Measurements from ENCODE around the gene SMIM14. TPM values are rescaled to one million over a fixed set of nuclear protein-coding genes. Genes with fewer than 3 reads are reported as not detected.
"Not testable (repeated sequence)": the region's sequence is repeated elsewhere in the genome, so short reads cannot be mapped to it uniquely, and the experiment has no call there.

Gene SMIM14
- total RNA-seq, 1 donor from 2014 or later = 43.1 TPM

GRCh38 chr4:39533541-39533940 is 105.1 kb downstream of the SMIM14 start:
- DNase-seq (ENCODE audit: low spot score) = no peak

- not testable (repeated sequence) for DNase-seq (ENCODE audit: low spot score)
Measured at GRCh38 chr4:39532237-39532636, 106.4 kb downstream of the SMIM14 start.

- DNase-seq (ENCODE audit: low spot score) = no peak
Measured at GRCh38 chr4:39530682-39531081, 108.0 kb downstream of the SMIM14 start.

- no peak for DNase-seq (ENCODE audit: low spot score)
Measured at GRCh38 chr4:39529534-39529933, 109.1 kb downstream of the SMIM14 start.

GRCh38 chr4:39528061-39528465 is 110.6 kb downstream of the SMIM14 start:
- DNase-seq (ENCODE audit: low spot score) = no peak

GRCh38 chr4:39527296-39528060 is 111.2 kb downstream of the SMIM14 start, which contains the start of gene UGDH:
TSS of gene UGDH (minus strand) at chr4:39527439. CDS start at chr4:39521512, 5,927 bp downstream.
- DNase-seq (ENCODE audit: low spot score) = peak; percentile 98

GRCh38 chr4:39526765-39527295 is 111.8 kb downstream of the SMIM14 start:
- peak; percentile 90 for DNase-seq (ENCODE audit: low spot score)

GRCh38 chr4:39525822-39526690 is 112.6 kb downstream of the SMIM14 start:
- DNase-seq (ENCODE audit: low spot score) = no peak

GRCh38 chr4:39524161-39524957 is 114.3 kb downstream of the SMIM14 start:
- DNase-seq (ENCODE audit: low spot score) = no peak

GRCh38 chr4:39522068-39522467 is 116.6 kb downstream of the SMIM14 start:
- DNase-seq (ENCODE audit: low spot score) = no peak

GRCh38 chr4:39521253-39521919 is 117.3 kb downstream of the SMIM14 start:
- DNase-seq (ENCODE audit: low spot score) = no peak

- no peak for DNase-seq (ENCODE audit: low spot score)
Measured at GRCh38 chr4:39518484-39518883, 120.2 kb downstream of the SMIM14 start.

GRCh38 chr4:39516407-39516966 is 122.2 kb downstream of the SMIM14 start:
- DNase-seq (ENCODE audit: low spot score) = no peak

- not testable (repeated sequence) for DNase-seq (ENCODE audit: low spot score)
Measured at GRCh38 chr4:39515669-39516401, 122.8 kb downstream of the SMIM14 start.

GRCh38 chr4:39514888-39515401 is 123.7 kb downstream of the SMIM14 start:
- no peak for DNase-seq (ENCODE audit: low spot score)

- DNase-seq (ENCODE audit: low spot score) = not testable (repeated sequence)
Measured at GRCh38 chr4:39514266-39514665, 124.4 kb downstream of the SMIM14 start.

- no peak for DNase-seq (ENCODE audit: low spot score)
Measured at GRCh38 chr4:39510348-39510929, 128.2 kb downstream of the SMIM14 start.

- no peak for DNase-seq (ENCODE audit: low spot score)
Measured at GRCh38 chr4:39505581-39505980, 133.1 kb downstream of the SMIM14 start.

- DNase-seq (ENCODE audit: low spot score) = no peak
Measured at GRCh38 chr4:39504538-39504937, 134.1 kb downstream of the SMIM14 start.
